BE2C (cell line): ENCODE measurements around the gene NEURL3.

Experiments used
- DNase-seq: peaks from one replicate; pipeline ENCODE4 v3.0.0-alpha.2; 2020
- H3K27me3 ChIP-seq: fragments of 250-450 bp; sonication (Bioruptor Pico); 2 replicates; pipeline ENCODE4 v1.5.1; 2020; ENCODE audit warnings: mild to moderate bottlenecking
- H3K36me3 ChIP-seq: fragments of 250-450 bp; sonication (Bioruptor Pico); 2 replicates; pipeline ENCODE4 v1.5.1; 2020; ENCODE audit warnings: mild to moderate bottlenecking
- H3K4me1 ChIP-seq: fragments of 250-450 bp; sonication (Bioruptor Pico); 2 replicates; pipeline ENCODE4 v1.5.1; 2020
- H3K4me3 ChIP-seq: 2 replicates; pipeline ENCODE4 v1.5.1; 2011; ENCODE audit warnings: low read depth, low read length
- H3K9me3 ChIP-seq: fragments of 250-450 bp; sonication (Bioruptor Pico); 2 replicates; pipeline ENCODE4 v1.5.1; 2020
- CTCF ChIP-seq: IDR thresholded peaks from 2 replicates; pipeline ENCODE4 v1.5.1; 2012; ENCODE audit warnings: mild to moderate bottlenecking, low read depth, low read length

The NEURL3 gene

GRCh38 chr2:96532641-96533291 lies 27.6 kb upstream of the NEURL3 start:
- no peaks in the 10 kb centered on the region for H3K9me3 ChIP-seq

GRCh38 chr2:96531872-96532505 lies 26.8 kb upstream of the NEURL3 start:
- Histone ChIP-seq H3K4me1 (no peaks in the 10 kb centered on the region), H3K4me3 (peak overlapping the region; percentile 31), H3K36me3 (no peaks in the 10 kb centered on the region), H3K9me3 (no peaks in the 10 kb centered on the region), H3K27me3 (peaks cover under 1% of the 10 kb centered on the region; the same call in 1 of the 2 replicates)
- no peak for TF ChIP-seq CTCF
- no peak for DNase-seq

More at GRCh38 chr2:96532641-96533291, 27.6 kb upstream of the NEURL3 start:
- no peak for TF ChIP-seq CTCF
- no peak overlapping the region for H3K4me3 ChIP-seq
- peaks cover 8% of the 10 kb centered on the region for H3K27me3 ChIP-seq
- no peaks in the 10 kb centered on the region for H3K4me1 ChIP-seq
- no peak for DNase-seq
- no peaks in the 10 kb centered on the region for H3K36me3 ChIP-seq

- Histone ChIP-seq H3K27me3 (no peaks in the 10 kb centered on the region), H3K9me3 (no peaks in the 10 kb centered on the region), H3K4me1 (no peaks in the 10 kb centered on the region), H3K36me3 (no peaks in the 10 kb centered on the region), H3K4me3 (no peak overlapping the region)
- DNase-seq = no peak
- no peak for TF ChIP-seq CTCF
Observed at GRCh38 chr2:96531366-96531765, 26.2 kb upstream of the NEURL3 start.

- Histone ChIP-seq H3K36me3 (no peaks in the 10 kb centered on the region), H3K4me3 (no peak overlapping the region), H3K9me3 (no peaks in the 10 kb centered on the region), H3K27me3 (no peaks in the 10 kb centered on the region), H3K4me1 (no peaks in the 10 kb centered on the region)
- TF ChIP-seq CTCF = no peak
- no peak for DNase-seq
Observed at GRCh38 chr2:96530474-96531357, 25.6 kb upstream of the NEURL3 start.

- H3K4me1 ChIP-seq = no peaks in the 10 kb centered on the region
- no peak for TF ChIP-seq CTCF
- DNase-seq = no peak
- no peak overlapping the region for H3K4me3 ChIP-seq
- H3K36me3 ChIP-seq = no peaks in the 10 kb centered on the region
- H3K9me3 ChIP-seq = no peaks in the 10 kb centered on the region
- no peaks in the 10 kb centered on the region for H3K27me3 ChIP-seq
Observed at GRCh38 chr2:96530144-96530430, 24.9 kb upstream of the NEURL3 start.
